CD14-positive monocyte (primary cell): ENCODE measurements around the gene EVX2. TPM values are rescaled to one million over a fixed set of nuclear protein-coding genes. Genes with fewer than 3 reads are reported as not detected.
A peak's percentile ranks its signal among the peaks of the same experiment; 100 is the strongest.

Source experiments
- DNase-seq, 3 donors: peaks; one replicate each; pipeline ENCODE4 v3.0.0-alpha.2; 2011 to 2022
- H2AFZ ChIP-seq: 2 replicates; pipeline ENCODE4 v1.6.0; 2012; ENCODE audit warnings: mild to moderate bottlenecking, low read depth, low read length, inconsistent platforms; ENCODE audit not compliant: insufficient read depth, poor library complexity, severe bottlenecking
- H3K27ac ChIP-seq, 2 donors: 1 replicate in 1 of 2; 2 replicates in 1 of 2; pipeline ENCODE4 v1.5.1; 2012 to 2013; ENCODE audit warnings: low read length in 2 of 2, control low read depth in 1 of 2, inconsistent platforms in 1 of 2, low read depth in 1 of 2, mild to moderate bottlenecking in 1 of 2
- H3K27me3 ChIP-seq, 2 donors: one replicate each; pipeline versions ENCODE4 v1.6.0 to v1.6.1; 2011 to 2013; ENCODE audit warnings: low read length in 2 of 2; ENCODE audit not compliant: control insufficient read depth in 2 of 2, insufficient read depth in 2 of 2
- H3K36me3 ChIP-seq, 2 donors: replicated peaks in 1 of 2; 1 replicate in 1 of 2; 2 replicates in 1 of 2; pipeline versions ENCODE4 v1.5.1 to v1.6.1; 2012 to 2013; ENCODE audit warnings: low read length in 2 of 2, control low read depth in 1 of 2, inconsistent platforms in 1 of 2, mild to moderate bottlenecking in 1 of 2; ENCODE audit not compliant: insufficient read depth in 2 of 2, control insufficient read depth in 1 of 2
- H3K4me1 ChIP-seq, 2 donors: 1 replicate in 1 of 2; 2 replicates in 1 of 2; pipeline versions ENCODE4 v1.5.1 to v1.6.1; 2012 to 2013; ENCODE audit warnings: low read length in 2 of 2, control low read depth in 1 of 2, inconsistent platforms in 1 of 2, mild to moderate bottlenecking in 1 of 2, moderate library complexity in 1 of 2; ENCODE audit not compliant: insufficient read depth in 2 of 2, control insufficient read depth in 1 of 2
- H3K4me2 ChIP-seq: replicated peaks from 2 replicates; pipeline ENCODE3; 2012; ENCODE audit warnings: low read length, moderate library complexity, mild to moderate bottlenecking; ENCODE audit not compliant: poor library complexity, severe bottlenecking; ENCODE audit errors: extremely low read depth
- H3K4me3 ChIP-seq, 3 experiments: fragments of 200-600 bp in 1 of 3; sonication (generic) in 1 of 3; replicated peaks in 1 of 3; 1 replicate in 2 of 3; 2 replicates in 1 of 3; pipeline ENCODE4 v1.5.1; 2011 to 2013; ENCODE audit warnings: low read length in 3 of 3, mild to moderate bottlenecking in 3 of 3, control low read depth in 2 of 3, low read depth in 2 of 3, inconsistent platforms in 1 of 3, moderate library complexity in 1 of 3
- H3K79me2 ChIP-seq: 2 replicates; pipeline ENCODE4 v1.6.0; 2012; ENCODE audit warnings: mild to moderate bottlenecking, control low read depth, inconsistent platforms, low read length, moderate library complexity; ENCODE audit not compliant: insufficient read depth
- H3K9ac ChIP-seq: 2 replicates; pipeline ENCODE4 v1.6.0; 2017; ENCODE audit warnings: low read length, mild to moderate bottlenecking; ENCODE audit not compliant: insufficient read depth, poor library complexity, severe bottlenecking
- H3K9me3 ChIP-seq, 2 donors: replicated peaks in 1 of 2; 1 replicate in 1 of 2; 2 replicates in 1 of 2; pipeline versions ENCODE4 v1.5.1 to v1.6.1; 2012 to 2013; ENCODE audit warnings: low read length in 2 of 2, control low read depth in 1 of 2; ENCODE audit not compliant: control insufficient read depth in 1 of 2, insufficient read depth in 1 of 2
- H4K20me1 ChIP-seq: 2 replicates; pipeline ENCODE4 v1.6.0; 2012; ENCODE audit warnings: mild to moderate bottlenecking, low read length, control low read depth, moderate library complexity; ENCODE audit not compliant: insufficient read depth
- H3K27ac Mint-ChIP-seq, 7 donors: one replicate each; pipeline ENCODE4 v1.8.0; 2020; ENCODE audit warnings: mild to moderate bottlenecking in 7 of 7, mixed read lengths in 7 of 7, moderate library complexity in 6 of 7, inconsistent platforms in 2 of 7
- H3K27me3 Mint-ChIP-seq, 3 donors: one replicate each; pipeline ENCODE4 v1.8.0; 2021 to 2022; ENCODE audit warnings: low read depth in 3 of 3, mild to moderate bottlenecking in 3 of 3, mixed read lengths in 3 of 3, moderate library complexity in 3 of 3, inconsistent platforms in 1 of 3
- H3K36me3 Mint-ChIP-seq, 2 donors: one replicate each; pipeline ENCODE4 v1.8.0; 2020; ENCODE audit warnings: mixed read lengths in 2 of 2, inconsistent platforms in 1 of 2, mild to moderate bottlenecking in 1 of 2
- H3K4me1 Mint-ChIP-seq: one replicate; pipeline ENCODE4 v1.8.0; 2020; ENCODE audit warnings: mild to moderate bottlenecking, mixed read lengths
- H3K4me3 Mint-ChIP-seq, 2 donors: one replicate each; pipeline ENCODE4 v1.8.0; 2020; ENCODE audit warnings: mild to moderate bottlenecking in 2 of 2, mixed read lengths in 2 of 2, moderate library complexity in 1 of 2
- H3K9me3 Mint-ChIP-seq, 7 donors: one replicate each; pipeline ENCODE4 v1.8.0; 2020 to 2022; ENCODE audit warnings: mixed read lengths in 7 of 7, mild to moderate bottlenecking in 6 of 7, moderate library complexity in 6 of 7, inconsistent platforms in 2 of 7
- CTCF ChIP-seq: fragments of 200-600 bp; IDR thresholded peaks from one replicate; pipeline ENCODE4 v1.8.0; 2022; ENCODE audit warnings: antibody characterized with exemption, mild to moderate bottlenecking
- WGBS: methylation state at CpG from one replicate; pipeline ENCODE4 v1.1.5; 2013; ENCODE audit warnings: missing lambda C conversion rate; ENCODE audit not compliant: insufficient coverage; 5-methylcytosine and 5-hydroxymethylcytosine counted together
- intact Hi-C, 2 donors: fragments of 100-400 bp; cut with micrococcal nuclease; formaldehyde crosslinking; loops; one replicate each; pipeline versions ENCODE4 v1.15.0 to v1.15.1; 2023
- polyA plus RNA-seq, 3 donors: library from polyadenylated mRNA; depleted of rRNA in 1 of 3; unstranded in 2 of 3; stranded (reverse) in 1 of 3; fragments of 300-500 nt in 2 of 3; fragments of >200 nt in 1 of 3; fragmentation: Illumina TruSeq in 2 of 3; gene quantifications; 1 replicate in 2 of 3; 2 replicates in 1 of 3; pipeline ENCODE4 v1.2.3, GENCODE V29; 2012 to 2021

The EVX2 gene
- polyA plus RNA-seq, 3 donors: not detected

- intact Hi-C loops: loop anchor here in 1 of 2 donors (5.0 kb wide), 2 partner anchors 32 to 42 kb away; partner anchors contain the start of gene HOXD9
- H3K4me1 ChIP-seq: peaks cover 0 to 20% of the 10 kb centered on the region in 2 donors
- H3K4me2 ChIP-seq: peak overlapping the region; percentile 44
- peaks cover 91 to 96% of the 10 kb centered on the region in 2 donors for H3K27me3 ChIP-seq
- H4K20me1 ChIP-seq: no peaks in the 10 kb centered on the region
- H3K9me3 Mint-ChIP-seq: peaks cover 10 to 51% (median 34%) of the 10 kb centered on the region in 7 donors
- peaks cover 8 to 76% of the 10 kb centered on the region in 2 donors for H3K9me3 ChIP-seq
- H3K9ac ChIP-seq: no peak overlapping the region
- no peak overlapping the region for H3K4me3 ChIP-seq
- no peaks in the 10 kb centered on the region for H3K79me2 ChIP-seq
- DNase-seq: peak in 1 of 3 donors; percentile 44
- H3K4me1 Mint-ChIP-seq: peaks cover 26% of the 10 kb centered on the region
- peaks cover 85 to 95% (median 91%) of the 10 kb centered on the region in 3 donors for H3K27me3 Mint-ChIP-seq
- H2AFZ ChIP-seq: no peak overlapping the region
- H3K27ac ChIP-seq: no peak overlapping the region
- peaks cover 8 to 15% of the 10 kb centered on the region in 2 donors for H3K36me3 Mint-ChIP-seq
- WGBS: 2% methylated on average over 74 of the region's 86 CpGs
- peak; percentile 74 for TF ChIP-seq CTCF
- H3K4me3 Mint-ChIP-seq: peak overlapping the region in 1 of 2 donors; percentile 92
- no peaks in the 10 kb centered on the region for H3K36me3 ChIP-seq
- H3K27ac Mint-ChIP-seq: no peak overlapping the region
Observed at GRCh38 chr2:176079831-176080539, 3.8 kb downstream of the EVX2 start.

GRCh38 chr2:176079285-176079830, 4.4 kb downstream of the EVX2 start:
- H3K4me3 Mint-ChIP-seq: peak overlapping the region; percentile 2 to 92
- H2AFZ ChIP-seq: no peak overlapping the region
- H3K9me3 Mint-ChIP-seq: peaks cover 10 to 50% (median 37%) of the 10 kb centered on the region in 7 donors
- no peaks in the 10 kb centered on the region for H4K20me1 ChIP-seq
- no peak overlapping the region for H3K27ac ChIP-seq
- TF ChIP-seq CTCF: no peak
- H3K27me3 ChIP-seq: peaks cover 91 to 96% of the 10 kb centered on the region in 2 donors
- intact Hi-C loops: loop anchor here in 1 of 2 donors (5.0 kb wide), 1 partner anchor 33 kb away; no protein-coding TSS in a partner anchor
- DNase-seq: no peak
- no peaks in the 10 kb centered on the region for H3K36me3 ChIP-seq
- H3K79me2 ChIP-seq: no peaks in the 10 kb centered on the region
- H3K4me1 ChIP-seq: peaks cover 0 to 20% of the 10 kb centered on the region in 2 donors
- peaks cover 85 to 95% (median 91%) of the 10 kb centered on the region in 3 donors for H3K27me3 Mint-ChIP-seq
- WGBS: 5% methylated on average over 27 of the region's 30 CpGs
- no peak overlapping the region for H3K9ac ChIP-seq
- peak overlapping the region; percentile 44 for H3K4me2 ChIP-seq
- H3K36me3 Mint-ChIP-seq: peaks cover 8 to 15% of the 10 kb centered on the region in 2 donors
- H3K4me3 ChIP-seq: no peak overlapping the region
- peak overlapping the region in 1 of 7 donors; percentile 6 for H3K27ac Mint-ChIP-seq
- peaks cover 22% of the 10 kb centered on the region for H3K4me1 Mint-ChIP-seq
- peaks cover 8 to 74% of the 10 kb centered on the region in 2 donors for H3K9me3 ChIP-seq
